Fibroblast of mammary gland (primary cell): ENCODE results near the gene AP1M2.

Experiments
- DNase-seq: peaks from one replicate; pipeline ENCODE4 v3.0.0-alpha.2; 2010; ENCODE audit warnings: low read depth
- H3K4me3 ChIP-seq: 2 replicates; pipeline ENCODE4 v1.5.1; 2011; ENCODE audit warnings: low read depth, mild to moderate bottlenecking, low read length, moderate library complexity; ENCODE audit not compliant: control insufficient read depth
- TF ChIP-seq, protein P1 (sequence below): conservative IDR thresholded peaks from 2 replicates; pipeline ENCODE4 v1.5.1; 2011; ENCODE audit warnings: low read depth, low read length, inconsistent platforms; ENCODE audit not compliant: control insufficient read depth, insufficient read depth

The AP1M2 gene

DNA sequence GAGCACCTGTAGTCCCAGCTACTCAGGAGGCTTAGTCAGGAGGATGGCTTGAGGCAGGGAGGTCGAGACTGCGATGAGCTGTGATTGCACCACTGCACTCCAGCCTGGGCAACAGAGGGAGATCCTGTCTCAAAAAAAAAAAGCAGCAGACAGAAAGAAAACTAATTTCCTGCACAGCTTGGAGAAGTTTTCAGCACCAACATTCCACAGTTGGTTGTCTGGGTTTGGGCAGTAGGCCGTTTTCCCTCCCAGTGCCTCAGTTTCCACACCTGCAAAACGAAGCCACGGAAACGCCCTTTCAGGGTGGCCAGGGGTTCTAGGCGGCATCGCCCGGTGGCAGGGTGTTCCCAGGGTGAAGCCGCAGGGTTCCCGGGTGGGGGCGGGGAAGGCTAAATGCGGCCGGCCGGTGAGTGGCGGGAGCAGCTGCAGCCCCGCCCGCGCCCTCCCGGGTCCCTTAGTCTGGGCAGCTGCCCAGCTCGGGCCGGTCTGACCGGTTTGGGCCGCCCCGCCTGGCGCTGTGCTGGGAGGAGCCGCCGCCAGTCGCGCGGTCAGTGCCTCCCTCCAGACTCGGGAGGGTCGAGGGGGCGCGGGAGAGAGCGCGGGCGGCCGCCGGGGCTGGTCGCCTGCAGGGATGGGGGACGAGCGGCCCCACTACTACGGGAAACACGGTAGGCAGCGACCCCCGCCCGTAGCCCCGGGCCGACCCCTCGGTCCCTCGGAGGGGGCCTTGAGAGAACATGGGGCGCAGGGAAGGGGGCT, 38.1 kb upstream of the AP1M2 start, which contains the start of gene SLC44A2:
TSS of gene SLC44A2 (plus strand) at position 551 of the 759 bp plus-strand sequence. CDS start at position 632, 81 bp downstream.
- DNase-seq: peak; percentile 36
- TF ChIP-seq, protein P1, sequence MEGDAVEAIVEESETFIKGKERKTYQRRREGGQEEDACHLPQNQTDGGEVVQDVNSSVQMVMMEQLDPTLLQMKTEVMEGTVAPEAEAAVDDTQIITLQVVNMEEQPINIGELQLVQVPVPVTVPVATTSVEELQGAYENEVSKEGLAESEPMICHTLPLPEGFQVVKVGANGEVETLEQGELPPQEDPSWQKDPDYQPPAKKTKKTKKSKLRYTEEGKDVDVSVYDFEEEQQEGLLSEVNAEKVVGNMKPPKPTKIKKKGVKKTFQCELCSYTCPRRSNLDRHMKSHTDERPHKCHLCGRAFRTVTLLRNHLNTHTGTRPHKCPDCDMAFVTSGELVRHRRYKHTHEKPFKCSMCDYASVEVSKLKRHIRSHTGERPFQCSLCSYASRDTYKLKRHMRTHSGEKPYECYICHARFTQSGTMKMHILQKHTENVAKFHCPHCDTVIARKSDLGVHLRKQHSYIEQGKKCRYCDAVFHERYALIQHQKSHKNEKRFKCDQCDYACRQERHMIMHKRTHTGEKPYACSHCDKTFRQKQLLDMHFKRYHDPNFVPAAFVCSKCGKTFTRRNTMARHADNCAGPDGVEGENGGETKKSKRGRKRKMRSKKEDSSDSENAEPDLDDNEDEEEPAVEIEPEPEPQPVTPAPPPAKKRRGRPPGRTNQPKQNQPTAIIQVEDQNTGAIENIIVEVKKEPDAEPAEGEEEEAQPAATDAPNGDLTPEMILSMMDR: no peak
- H3K4me3 ChIP-seq: peak within 1 kb of the TSS; percentile 54

DNA sequence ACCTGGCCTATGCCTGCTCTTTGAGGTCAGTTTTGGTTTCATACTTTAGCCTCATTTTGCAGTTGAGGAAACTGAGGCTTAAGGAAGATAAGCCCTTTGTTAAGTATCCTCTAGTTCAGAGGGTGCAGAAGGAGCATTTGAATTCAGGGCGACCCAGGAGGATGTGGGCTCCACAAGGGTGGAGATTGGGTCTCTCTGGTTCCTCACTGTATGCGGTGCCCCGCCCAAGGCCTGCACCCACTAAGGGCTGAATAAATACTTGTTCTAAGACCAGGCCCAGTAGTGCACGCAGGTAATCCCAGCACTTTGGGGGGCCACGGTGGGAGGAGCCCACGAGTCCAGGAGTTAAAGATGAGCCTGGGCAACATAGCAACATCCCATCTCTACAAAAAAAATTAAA, 37.5 kb upstream of the AP1M2 start:
- TF ChIP-seq, protein P1: no peak
- H3K4me3 ChIP-seq: no peak overlapping the region
- no peak for DNase-seq

DNA sequence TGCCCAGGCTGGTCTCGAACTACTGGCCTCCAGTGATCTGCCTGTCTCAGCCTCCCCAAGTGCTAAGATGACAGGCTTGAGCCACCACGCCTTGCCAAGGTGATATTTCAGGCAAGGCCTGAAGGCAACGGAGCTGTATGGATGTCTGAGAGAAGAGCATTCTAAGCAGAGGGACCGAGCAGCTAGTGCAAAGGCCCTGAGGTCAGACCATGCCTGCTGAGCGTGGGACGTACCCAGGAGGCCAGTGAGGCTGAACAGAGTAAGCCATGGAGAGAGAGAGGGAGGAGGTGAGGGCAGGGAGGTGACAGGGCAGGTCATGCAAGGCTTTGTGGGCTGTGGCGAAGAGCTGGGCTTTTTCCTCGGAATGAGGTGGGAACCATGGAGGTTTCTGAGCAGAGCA, 34.9 kb upstream of the AP1M2 start:
- TF ChIP-seq, protein P1: no peak
- no peak for DNase-seq
- no peak overlapping the region for H3K4me3 ChIP-seq

DNA sequence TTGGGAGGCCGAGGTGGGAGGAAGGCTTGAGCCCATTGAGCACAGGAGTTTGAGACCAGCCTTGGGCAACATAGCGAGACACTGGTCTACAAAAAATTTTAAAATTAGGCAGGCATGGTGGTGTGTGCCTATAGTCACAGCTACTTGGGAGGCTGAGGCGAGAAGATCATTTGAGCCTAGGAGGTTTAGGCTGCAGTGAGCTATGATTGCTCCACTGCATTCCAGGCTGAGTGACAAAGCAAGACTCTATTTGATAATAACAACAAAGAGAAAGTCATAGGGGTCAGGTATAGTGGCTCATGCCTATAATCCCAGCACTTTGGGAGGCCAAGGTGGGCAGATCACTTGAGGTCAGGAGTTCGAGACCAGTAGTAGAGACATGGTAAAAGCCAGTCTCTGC, 33.7 kb upstream of the AP1M2 start:
- H3K4me3 ChIP-seq: no peak overlapping the region
- DNase-seq: no peak
- TF ChIP-seq, protein P1: no peak

DNA sequence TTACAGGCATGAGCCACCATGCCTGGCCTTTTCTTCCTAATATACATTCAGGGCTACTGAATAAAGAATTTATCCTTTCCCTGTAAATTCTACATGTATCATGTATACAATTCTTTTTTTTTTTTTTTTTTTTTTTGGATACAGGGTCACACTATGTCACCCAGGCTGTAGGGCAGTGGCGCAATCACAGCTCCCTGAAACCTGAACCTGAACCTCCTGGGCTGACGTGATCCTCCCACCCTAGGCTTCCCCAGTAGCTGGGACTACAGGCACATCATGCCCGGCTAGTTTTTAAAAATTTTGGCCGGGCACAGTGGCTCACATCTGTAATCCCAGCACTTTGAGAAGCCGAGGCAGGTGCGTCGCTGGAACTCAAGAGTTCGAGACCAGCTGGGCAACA, 31.7 kb upstream of the AP1M2 start:
- H3K4me3 ChIP-seq: no peak overlapping the region
- DNase-seq: no peak
- TF ChIP-seq, protein P1: no peak

DNA sequence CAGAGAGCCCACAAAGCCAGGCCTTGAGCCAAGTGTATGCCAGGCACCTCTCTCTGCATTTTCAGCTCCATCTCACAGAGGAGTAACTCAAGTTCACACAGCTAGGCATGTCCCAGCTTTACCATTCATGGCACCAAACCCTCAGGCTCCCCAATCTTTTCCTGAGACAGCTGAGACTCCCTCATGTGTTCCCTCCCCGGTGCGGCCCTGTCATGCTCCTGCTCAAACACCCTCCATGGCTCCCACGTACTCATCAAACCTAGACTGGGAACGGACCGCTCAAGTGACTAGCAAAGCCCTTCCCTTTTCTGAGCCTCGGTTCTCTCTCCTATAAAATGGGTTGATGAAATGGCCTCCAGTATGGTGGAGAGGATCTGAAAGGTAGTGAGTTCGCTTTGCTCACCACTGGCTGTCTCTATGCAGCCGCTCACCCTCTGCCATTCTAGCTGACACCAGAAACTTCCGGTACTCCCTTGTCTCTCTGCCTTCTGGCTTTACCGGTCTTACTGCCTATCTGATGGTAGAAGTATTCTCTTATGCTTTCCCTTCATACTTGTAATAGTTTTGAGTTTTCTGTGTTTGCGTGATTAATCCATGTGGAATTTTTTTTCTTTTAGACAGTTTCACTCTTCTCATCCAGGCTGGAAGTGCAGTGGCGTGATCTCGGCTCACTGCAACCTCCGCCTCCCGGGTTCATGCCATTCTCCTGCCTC, 30.5 kb upstream of the AP1M2 start:
- TF ChIP-seq, protein P1: no peak
- no peak overlapping the region for H3K4me3 ChIP-seq
- DNase-seq: peak; percentile 64
